ENCODE results near the gene TSHZ1.

TSHZ1 gene

GRCh38 chr18:75219745-75220375 lies 9.3 kb downstream of the TSHZ1 start:
- no peak overlapping the region for H2AFZ ChIP-seq (ENCODE audit: low read depth, low read length, severe bottlenecking)
- H3K36me3 ChIP-seq (ENCODE audit: low read length) = no peaks in the 10 kb centered on the region
- no peaks in the 10 kb centered on the region for H3K9me3 ChIP-seq (ENCODE audit: insufficient read depth, low read length)
- no peaks in the 10 kb centered on the region for H3K27me3 ChIP-seq (ENCODE audit: low read length)
- H3K4me2 ChIP-seq (ENCODE audit: low read depth, low read length, poor library complexity, severe bottlenecking) = no peak overlapping the region
- H4K20me1 ChIP-seq (ENCODE audit: low read depth, low read length) = peaks cover 17% of the 10 kb centered on the region; the same call in 1 of the 2 replicates
- TF ChIP-seq EZH2phosphoT487 (conservative IDR thresholded peaks at IDR 0.05; ENCODE audit: low read length) = no peak
- H3K9ac ChIP-seq (ENCODE audit: low read length) = no peak overlapping the region
- no peaks in the 10 kb centered on the region for H3K79me2 ChIP-seq (ENCODE audit: insufficient read depth, low read length)
- H3F3A ChIP-seq (ENCODE audit: insufficient read depth) = no peaks in the 10 kb centered on the region
- H3K9me2 ChIP-seq (replicated peaks; ENCODE audit: insufficient read depth, low read length) = no peaks in the 10 kb centered on the region
- no peak overlapping the region for H3K4me3 ChIP-seq (ENCODE audit: insufficient read depth, low read length, poor library complexity, severe bottlenecking)
- no peak overlapping the region for H3K27ac ChIP-seq (ENCODE audit: low read depth, low read length)

- no peaks in the 10 kb centered on the region for H3K9me2 ChIP-seq (replicated peaks; ENCODE audit: insufficient read depth, low read length)
- TF ChIP-seq EZH2phosphoT487 (conservative IDR thresholded peaks at IDR 0.05; ENCODE audit: low read length) (no peak), CTCF (IDR thresholded peaks at IDR 0.05; ENCODE audit: insufficient read depth, low read length, poor library complexity, severe bottlenecking) (no peak)
- H3K79me2 ChIP-seq (ENCODE audit: insufficient read depth, low read length) = no peaks in the 10 kb centered on the region
- H2AFZ ChIP-seq (ENCODE audit: low read depth, low read length, severe bottlenecking) = no peak overlapping the region
- H3F3A ChIP-seq (ENCODE audit: insufficient read depth) = no peaks in the 10 kb centered on the region
- no peaks in the 10 kb centered on the region for H3K36me3 ChIP-seq (ENCODE audit: low read length)
- H4K20me1 ChIP-seq (ENCODE audit: low read depth, low read length) = peaks cover 17% of the 10 kb centered on the region; the same call in 1 of the 2 replicates
- no peak overlapping the region for H3K9ac ChIP-seq (ENCODE audit: low read length)
- H3K9me3 ChIP-seq (ENCODE audit: insufficient read depth, low read length) = no peaks in the 10 kb centered on the region
- H3K4me2 ChIP-seq (ENCODE audit: low read depth, low read length, poor library complexity, severe bottlenecking) = no peak overlapping the region
- no peaks in the 10 kb centered on the region for H3K27me3 ChIP-seq (ENCODE audit: low read length)
- H3K4me3 ChIP-seq (ENCODE audit: insufficient read depth, low read length, poor library complexity, severe bottlenecking) = no peak overlapping the region
- no peak overlapping the region for H3K27ac ChIP-seq (ENCODE audit: low read depth, low read length)
Measured at GRCh38 chr18:75220551-75221355, 10.2 kb downstream of the TSHZ1 start.

DNA sequence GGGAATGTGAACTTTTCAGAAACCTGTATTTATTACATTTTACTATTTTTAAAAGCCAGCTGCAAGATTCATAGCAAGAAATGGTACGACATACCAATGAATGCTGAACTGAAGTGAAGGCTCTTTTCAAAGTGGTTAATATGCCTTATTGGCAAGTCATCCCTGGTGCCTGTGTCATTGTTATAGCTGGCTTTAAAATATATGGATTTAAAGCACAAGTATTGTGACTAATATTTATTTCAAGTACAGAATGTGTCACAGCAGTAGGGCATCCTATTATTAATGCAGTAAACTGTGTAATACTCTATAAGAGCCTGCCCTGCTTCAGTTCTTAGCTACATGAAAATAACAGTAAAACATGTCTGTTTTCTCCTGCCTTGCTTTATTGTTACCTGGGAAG lies 10.8 kb downstream of the TSHZ1 start:
- Histone ChIP-seq H3F3A (ENCODE audit: insufficient read depth) (no peaks in the 10 kb centered on the region), H3K79me2 (ENCODE audit: insufficient read depth, low read length) (no peaks in the 10 kb centered on the region), H3K27me3 (ENCODE audit: low read length) (no peaks in the 10 kb centered on the region), H4K20me1 (ENCODE audit: low read depth, low read length) (peaks cover 23% of the 10 kb centered on the region), H3K27ac (ENCODE audit: low read depth, low read length) (no peak overlapping the region), H2AFZ (ENCODE audit: low read depth, low read length, severe bottlenecking) (no peak overlapping the region), H3K4me2 (ENCODE audit: low read depth, low read length, poor library complexity, severe bottlenecking) (no peak overlapping the region), H3K9me3 (ENCODE audit: insufficient read depth, low read length) (no peaks in the 10 kb centered on the region), H3K9ac (ENCODE audit: low read length) (no peak overlapping the region), H3K4me3 (ENCODE audit: insufficient read depth, low read length, poor library complexity, severe bottlenecking) (no peak overlapping the region), H3K36me3 (ENCODE audit: low read length) (no peaks in the 10 kb centered on the region), H3K9me2 (replicated peaks; ENCODE audit: insufficient read depth, low read length) (no peaks in the 10 kb centered on the region)
- TF ChIP-seq EZH2phosphoT487 (conservative IDR thresholded peaks at IDR 0.05; ENCODE audit: low read length) (no peak), CTCF (IDR thresholded peaks at IDR 0.05; ENCODE audit: insufficient read depth, low read length, poor library complexity, severe bottlenecking) (no peak)

DNA sequence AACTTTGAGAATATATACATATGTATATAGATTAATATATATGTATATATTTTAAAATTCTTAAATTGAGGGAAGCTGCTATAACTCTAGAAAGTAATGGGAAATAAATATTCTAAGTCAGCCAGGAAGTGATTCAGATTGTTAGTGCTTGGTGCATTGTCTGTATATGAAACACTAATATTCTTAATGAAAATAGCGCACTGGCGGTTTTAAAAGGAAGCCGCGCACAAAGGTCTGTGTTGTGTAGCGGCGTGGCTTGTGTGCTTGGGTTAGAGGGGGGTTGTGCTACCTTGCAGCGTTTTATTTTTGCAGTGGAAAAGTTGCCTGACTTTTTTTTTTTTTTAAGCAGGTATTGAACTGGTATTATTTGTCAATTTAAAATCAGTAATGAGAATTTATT lies 11.3 kb downstream of the TSHZ1 start:
- Histone ChIP-seq H3F3A (ENCODE audit: insufficient read depth) (no peaks in the 10 kb centered on the region), H3K4me2 (ENCODE audit: low read depth, low read length, poor library complexity, severe bottlenecking) (no peak overlapping the region), H3K79me2 (ENCODE audit: insufficient read depth, low read length) (no peaks in the 10 kb centered on the region), H3K9me2 (replicated peaks; ENCODE audit: insufficient read depth, low read length) (no peaks in the 10 kb centered on the region), H3K9me3 (ENCODE audit: insufficient read depth, low read length) (no peaks in the 10 kb centered on the region), H2AFZ (ENCODE audit: low read depth, low read length, severe bottlenecking) (no peak overlapping the region), H3K4me3 (ENCODE audit: insufficient read depth, low read length, poor library complexity, severe bottlenecking) (no peak overlapping the region), H4K20me1 (ENCODE audit: low read depth, low read length) (peaks cover 23% of the 10 kb centered on the region), H3K36me3 (ENCODE audit: low read length) (no peaks in the 10 kb centered on the region), H3K27me3 (ENCODE audit: low read length) (no peaks in the 10 kb centered on the region), H3K27ac (ENCODE audit: low read depth, low read length) (no peak overlapping the region), H3K9ac (ENCODE audit: low read length) (no peak overlapping the region)
- TF ChIP-seq EZH2phosphoT487 (conservative IDR thresholded peaks at IDR 0.05; ENCODE audit: low read length) (no peak), CTCF (IDR thresholded peaks at IDR 0.05; ENCODE audit: insufficient read depth, low read length, poor library complexity, severe bottlenecking) (no peak)

Measured in SU-DHL-6 (cell line).